Caki2 (cell line): ENCODE results near the gene CLOCK. TPM values are rescaled to one million over a fixed set of nuclear protein-coding genes. Genes with fewer than 3 reads are reported as not detected.

Source experiments
- total RNA-seq: library from RNA; depleted of rRNA; stranded (reverse); fragments of >200 nt; shearing (Covaris generic); gene quantifications from 2 replicates; pipeline ENCODE4 v1.2.3, GENCODE V29; 2014; ENCODE audit warnings: low replicate concordance; rRNA removed

The CLOCK gene
- total RNA-seq, 1 experiment from 2014 or later: 25.0 TPM

Other genes starting within 250 kb of the CLOCK start
- 12.7 and 14.8 TPM in 2 replicates for gene SRD5A3, start 200.7 kb downstream of the CLOCK start, total RNA-seq
- 146 and 169 TPM in 2 replicates for gene TMEM165, start 151.0 kb downstream of the CLOCK start, total RNA-seq
- not detected in 2 replicates for gene PDCL2, start 45.3 kb upstream of the CLOCK start, total RNA-seq
- gene NMU, start 89.4 kb upstream of the CLOCK start, total RNA-seq: 0.84 and 5.0 TPM in 2 replicates